ENCODE measurements around the gene SUPT3H.

Gene SUPT3H

GRCh38 chr6:45387236-45387635 is 9.5 kb upstream of the SUPT3H start:
- DNase-seq: no peak

DNA sequence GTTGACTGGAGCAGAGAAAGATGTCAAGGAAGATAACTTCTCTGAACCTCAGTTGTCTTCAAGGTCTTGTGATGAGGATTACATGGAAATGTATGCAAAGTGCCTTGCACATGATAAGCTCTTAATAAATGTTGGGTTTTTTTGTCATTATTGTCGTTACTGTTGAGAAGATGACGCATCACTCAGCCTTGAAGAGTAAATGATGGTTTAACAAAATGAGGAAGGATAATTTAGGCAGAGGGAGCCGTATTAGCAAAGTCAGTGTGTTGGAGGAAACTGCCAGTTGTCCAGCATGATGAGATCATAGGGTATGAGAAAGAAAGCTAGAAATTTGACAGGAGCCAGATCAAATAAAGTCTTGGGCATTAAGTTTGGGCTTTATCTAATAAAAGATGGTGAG is 8.8 kb upstream of the SUPT3H start:
- no peak for DNase-seq

DNA sequence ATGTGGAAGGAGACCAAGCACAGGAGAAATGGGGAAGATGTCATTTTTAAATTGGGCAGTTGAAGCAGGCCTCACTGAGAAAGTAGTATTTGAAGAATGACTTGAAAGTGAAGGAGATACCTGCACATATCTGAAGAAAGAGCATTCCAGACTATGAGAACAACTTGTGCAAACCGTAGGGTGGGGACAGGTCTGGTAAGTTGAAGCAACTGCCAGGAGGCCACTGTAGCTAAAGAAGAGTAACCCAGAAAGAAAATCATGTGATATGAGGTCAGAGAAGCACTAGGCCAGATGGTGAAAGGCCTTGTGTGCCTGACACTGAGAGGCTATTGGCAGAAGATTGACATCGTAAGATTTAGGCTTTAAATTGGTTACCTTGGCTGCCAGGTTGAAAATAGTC is 4.7 kb upstream of the SUPT3H start:
- no peak for DNase-seq

DNA sequence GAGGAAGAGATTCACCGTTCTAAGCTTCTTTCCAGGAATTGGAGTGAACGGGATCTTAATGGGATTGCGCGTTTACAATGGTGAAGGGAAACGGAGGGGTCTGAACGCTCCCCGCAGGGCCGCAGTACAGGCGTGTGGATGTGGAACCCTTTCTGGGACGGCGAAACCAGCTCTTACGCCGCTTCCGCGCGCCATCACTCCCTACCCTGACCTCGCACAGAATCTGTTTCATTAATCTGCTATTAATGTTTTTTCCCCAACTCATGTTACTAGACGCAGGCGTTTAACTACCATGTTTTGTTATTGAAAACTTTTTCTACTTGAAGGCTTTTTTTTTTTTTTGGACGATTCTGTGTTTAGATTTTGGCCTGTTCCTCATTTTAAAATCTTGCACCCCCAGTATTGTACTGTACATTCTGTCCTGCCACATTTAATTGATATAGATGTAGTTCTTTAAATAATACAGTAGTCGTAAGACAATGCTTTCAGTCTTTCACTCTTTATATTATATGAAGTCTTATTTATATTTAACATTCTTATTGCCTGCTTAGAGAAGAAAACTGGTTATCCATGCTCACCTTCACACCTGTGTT is 696 bp upstream of the SUPT3H start:
- DNase-seq: no peak

- DNase-seq: no peak
Observed at GRCh38 chr6:45377043-45377553, 636 bp downstream of the SUPT3H start.

DNA sequence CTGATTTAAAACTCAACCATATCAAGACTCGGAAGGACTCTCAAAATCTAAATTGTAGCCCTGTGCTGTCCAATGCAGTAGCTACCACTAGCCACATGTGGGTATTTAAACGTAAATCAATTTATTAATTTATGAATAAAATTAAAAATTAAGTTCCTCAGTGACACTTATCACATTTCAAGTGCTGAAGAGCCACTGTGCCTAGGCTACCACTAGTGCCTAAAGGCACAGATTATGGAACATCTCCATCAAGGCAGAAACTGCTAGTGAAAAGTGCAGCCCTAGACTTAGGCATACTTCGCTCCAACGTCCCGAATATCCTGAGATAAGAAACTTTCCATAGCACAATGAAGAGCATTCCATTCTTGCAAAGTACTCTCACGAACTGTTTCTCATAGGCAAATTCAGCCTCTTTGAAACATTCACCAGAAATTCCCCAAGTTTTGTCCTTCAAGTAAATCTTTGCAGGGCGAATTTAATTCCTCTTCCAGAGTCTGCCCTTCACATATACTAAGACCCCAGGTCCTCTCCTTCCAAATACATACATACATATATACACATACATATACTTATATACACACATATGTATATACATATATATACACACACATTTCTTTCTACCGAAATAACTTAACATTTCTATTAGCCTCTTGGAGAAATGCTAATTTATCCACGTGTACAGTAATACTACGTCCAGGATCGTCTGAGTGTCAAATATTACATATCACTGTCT is 1.3 kb downstream of the SUPT3H start:
- DNase-seq: no peak

GRCh38 chr6:45375449-45375848 is 2.3 kb downstream of the SUPT3H start:
- no peak for DNase-seq

DNA sequence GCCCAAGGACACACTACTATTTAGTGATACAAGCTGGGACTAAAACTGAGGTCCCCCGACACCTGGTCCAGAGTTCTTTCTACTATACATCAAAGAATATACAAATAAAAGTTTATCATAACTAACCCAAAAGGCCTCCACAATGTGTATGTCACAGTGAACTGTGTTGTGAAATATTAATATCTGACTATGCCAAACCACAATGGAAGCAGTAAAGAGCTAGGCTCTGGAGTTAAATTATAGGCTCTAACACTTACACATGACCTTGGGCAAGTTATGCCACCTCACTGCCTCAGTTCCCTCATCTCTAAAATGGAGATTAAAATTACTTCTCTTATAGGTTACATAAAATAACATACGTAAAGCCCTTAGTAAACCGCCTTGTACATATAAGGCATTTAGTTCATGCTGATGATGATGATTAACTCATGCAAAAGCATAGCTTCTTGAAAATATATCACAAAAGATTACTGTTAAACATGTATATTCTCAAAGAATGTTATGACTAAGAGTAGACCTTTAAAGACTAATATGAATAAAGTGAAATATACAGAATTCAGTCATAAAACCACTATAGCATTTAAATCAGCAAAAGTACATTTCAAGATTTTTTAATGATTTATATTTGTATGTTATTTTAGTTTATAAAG is 5.7 kb downstream of the SUPT3H start:
- no peak for DNase-seq

DNA sequence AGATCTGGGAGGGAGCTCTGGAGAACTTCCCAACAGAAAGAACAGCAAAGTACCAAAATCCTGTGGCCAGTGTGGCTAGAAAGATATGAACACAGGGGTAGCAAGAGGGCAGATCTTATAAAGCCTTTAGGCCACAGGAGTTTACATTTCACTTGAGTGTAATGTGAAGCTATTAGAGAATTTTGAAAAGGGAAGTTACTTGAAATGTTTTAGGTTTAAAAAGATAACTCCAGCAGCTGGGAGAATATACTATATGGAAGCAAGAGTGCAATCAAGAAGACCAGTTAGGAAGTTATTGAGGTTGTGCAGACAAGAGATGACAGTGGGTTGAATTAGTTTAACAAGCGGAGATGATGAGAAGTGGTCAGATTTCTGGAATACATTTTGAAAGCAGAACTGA is 7.9 kb downstream of the SUPT3H start:
- DNase-seq: no peak

DNA sequence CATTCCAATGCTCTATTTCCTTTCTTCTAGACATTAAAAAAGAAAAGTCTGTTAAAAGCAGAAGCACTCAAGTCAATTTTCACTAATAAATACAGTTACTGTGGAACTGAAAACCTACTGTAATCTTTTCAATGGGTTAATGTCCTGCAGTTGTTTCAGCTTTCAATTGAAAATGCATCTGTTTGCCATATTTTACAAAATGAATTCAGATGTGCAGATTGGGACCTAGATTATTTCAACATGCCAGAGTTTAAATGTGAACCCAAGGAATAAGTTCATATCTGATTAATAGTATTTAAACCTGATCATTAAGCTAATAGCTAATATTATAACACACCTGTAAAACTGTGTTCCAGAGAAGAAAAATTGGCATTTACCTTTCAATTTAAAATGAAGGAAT is 9.7 kb downstream of the SUPT3H start:
- DNase-seq: no peak

GRCh38 chr6:45366534-45366933 is 11.2 kb downstream of the SUPT3H start:
- no peak for DNase-seq

DNA sequence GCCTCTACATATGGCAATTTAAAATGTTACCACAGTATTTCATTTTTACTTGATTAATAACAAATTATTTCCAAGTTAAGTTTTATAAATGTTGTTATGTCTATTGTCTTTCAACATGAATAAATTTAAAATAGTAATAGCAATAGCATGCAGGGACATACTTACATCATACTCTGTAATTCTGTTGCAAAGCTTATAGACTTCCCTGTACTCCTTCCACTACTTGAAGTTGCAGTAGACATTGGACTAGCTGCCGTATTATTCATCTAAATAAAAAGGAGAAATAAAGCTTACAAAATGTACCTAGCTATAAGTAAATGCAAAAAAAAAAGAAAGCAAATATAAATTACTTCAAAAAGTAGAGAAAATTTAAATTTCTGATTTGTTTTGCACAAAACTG is 12.7 kb downstream of the SUPT3H start:
- no peak for DNase-seq

DNA sequence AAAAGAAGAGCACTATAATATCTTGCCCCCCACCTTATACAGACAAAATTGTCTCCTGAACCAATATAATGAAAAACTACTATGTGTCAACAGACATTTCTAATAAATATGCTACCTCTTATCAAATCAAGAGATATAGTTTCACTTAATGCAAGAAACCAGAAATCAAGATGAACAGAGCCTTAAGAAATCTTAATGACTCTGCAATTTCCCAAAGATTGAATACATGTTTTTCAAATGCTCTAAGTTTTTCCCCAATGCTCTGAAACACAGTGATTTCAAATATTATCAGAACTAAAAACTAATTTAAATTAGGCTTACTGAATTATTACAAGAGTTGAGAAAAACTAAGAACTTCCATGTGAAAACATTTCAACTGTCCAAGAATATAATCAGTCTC is 13.3 kb downstream of the SUPT3H start:
- no peak for DNase-seq

DNA sequence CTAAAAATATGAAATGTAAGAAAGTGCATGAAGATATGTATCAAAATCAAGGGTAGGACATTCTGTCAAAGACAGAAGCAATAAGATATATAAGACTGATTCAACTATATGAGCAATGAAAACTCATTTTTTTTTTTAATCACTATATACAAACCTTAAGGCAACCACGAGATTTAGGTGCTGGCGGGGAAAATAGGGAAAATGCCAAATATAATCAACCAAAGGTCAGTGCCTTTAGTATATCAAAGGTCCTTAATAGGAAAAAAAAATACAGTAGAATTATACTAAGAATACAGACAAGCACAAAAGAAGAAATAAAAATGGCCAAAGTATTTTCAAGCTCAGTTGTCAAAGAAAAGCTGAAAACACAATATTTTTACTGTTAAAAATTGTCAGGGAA is 24.1 kb downstream of the SUPT3H start:
- no peak for DNase-seq

DNA sequence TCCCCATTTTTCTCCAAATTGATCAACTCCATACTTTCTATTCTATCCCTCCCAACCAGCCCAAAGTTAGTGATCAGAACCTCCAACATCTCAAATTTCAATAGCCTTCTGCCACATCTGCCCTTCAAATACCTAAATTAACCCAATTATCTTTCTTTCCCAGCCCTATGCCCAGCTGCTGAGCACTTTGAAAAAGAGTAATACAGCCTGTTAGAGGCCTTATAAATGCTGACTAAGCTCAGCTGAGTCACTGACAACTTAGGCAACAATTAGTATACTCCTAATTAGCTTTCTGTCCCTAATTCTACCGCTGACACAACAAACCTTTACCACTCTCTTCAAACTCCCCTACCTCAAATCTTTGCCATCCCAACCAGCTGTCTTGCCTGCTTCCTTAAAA is 26.1 kb downstream of the SUPT3H start:
- no peak for DNase-seq

DNA sequence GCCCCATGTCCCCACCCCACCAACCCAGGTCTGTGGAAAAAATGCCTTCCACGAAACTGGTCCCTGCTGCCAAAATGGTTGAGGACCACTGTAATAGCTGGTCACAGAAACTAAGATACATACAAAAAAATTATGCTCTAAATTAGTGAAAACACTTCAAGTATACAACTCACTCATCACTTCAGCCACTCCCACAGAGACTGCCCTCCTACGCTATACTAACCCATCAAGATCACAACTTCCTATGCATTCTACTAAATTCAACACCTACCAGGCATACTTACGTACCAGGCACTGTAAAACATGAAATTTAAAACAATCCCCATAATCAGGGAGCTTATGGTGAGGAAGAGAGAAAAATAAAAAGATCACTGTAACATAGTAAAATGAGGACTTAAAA is 26.7 kb downstream of the SUPT3H start:
- DNase-seq: no peak

- DNase-seq: no peak
Observed at GRCh38 chr6:45350186-45350710, 27.5 kb downstream of the SUPT3H start.

- DNase-seq: no peak
Observed at GRCh38 chr6:45344900-45345299, 32.8 kb downstream of the SUPT3H start.

GRCh38 chr6:45328523-45328922 is 49.2 kb downstream of the SUPT3H start:
- DNase-seq: no peak

- DNase-seq: no peak
Observed at GRCh38 chr6:45327956-45328522, 49.7 kb downstream of the SUPT3H start, which contains the start of gene RUNX2. TSS of gene RUNX2 (plus strand) at chr6:45328330. CDS start at chr6:45328727, 397 bp downstream.

DNA sequence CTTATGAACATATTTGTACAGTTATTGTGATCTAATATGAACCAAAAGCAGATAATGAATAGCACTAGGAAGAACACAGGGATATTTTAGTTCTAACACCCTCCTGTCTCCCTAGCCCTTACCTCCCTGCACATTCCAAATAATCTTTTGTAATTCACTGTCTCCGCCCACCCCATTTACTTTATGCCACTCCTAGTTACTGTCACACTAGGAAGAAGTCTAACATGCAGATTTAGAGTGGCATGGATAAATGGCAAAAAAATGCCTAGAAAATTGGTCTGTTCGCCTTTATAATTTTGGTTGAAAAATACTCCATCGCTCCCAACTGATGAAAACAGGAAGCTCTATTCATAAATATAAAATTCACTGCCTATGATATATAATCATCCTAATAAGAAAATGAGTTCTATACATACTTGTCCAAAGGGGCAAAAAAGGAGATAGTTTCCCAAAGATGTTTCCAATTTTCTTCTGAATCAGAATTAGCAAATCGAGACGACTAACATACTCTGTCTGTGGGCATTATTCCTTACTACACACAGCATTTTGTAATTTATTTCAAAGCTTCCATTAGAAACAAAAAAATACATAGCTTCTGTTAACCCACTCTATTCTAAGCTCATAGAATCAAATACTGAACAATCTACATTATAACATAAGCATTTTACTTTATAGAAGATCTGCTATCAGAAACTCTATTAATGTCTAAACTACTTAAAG is 50.9 kb downstream of the SUPT3H start:
- peak; percentile 68 for DNase-seq

- no peak for DNase-seq
Observed at GRCh38 chr6:45323656-45324224, 54.0 kb downstream of the SUPT3H start.
